IMR-90 (cell line): Measurements from ENCODE around the gene PMM2. TPM values are rescaled to one million over a fixed set of nuclear protein-coding genes. Genes with fewer than 3 reads are reported as not detected.

Experiments
- ATAC-seq: fragments of 200-7000 bp; cut with Tn5 transposase; 2 replicates; pipeline ENCODE4 v1.9.1; 2020; ENCODE audit warnings: low read depth, mild to moderate bottlenecking, moderate library complexity
- BruUV-seq: library from RNA; stranded (reverse); fragments of 400-500 nt; replicated peaks from 2 replicates; lab custom pipeline; 2021; lab: Mats Ljungman, UMichigan
- CTCF ChIA-PET: fragments of 300-600 bp; formaldehyde crosslinking; extraction: SDS; loops from one replicate; lab custom pipeline; 2021; ENCODE audit warnings: antibody characterized with exemption; lab: Yijun Ruan, JAX
- POLR2A ChIA-PET: fragments of 300-600 bp; sonication (Branson Sonifier 250); formaldehyde crosslinking; loops from one replicate; lab custom pipeline; 2022; ENCODE audit warnings: antibody characterized with exemption; ENCODE audit not compliant: unreplicated experiment; lab: Charles Lee
- DNase-seq: peaks from one replicate; pipeline ENCODE4 v3.0.0; 2013
- H2AFZ ChIP-seq: replicated peaks from 2 replicates; pipeline ENCODE3; 2013; ENCODE audit warnings: low read length, mild to moderate bottlenecking; ENCODE audit not compliant: poor library complexity
- H2AK5ac ChIP-seq: 2 replicates; pipeline ENCODE4 v1.6.1; 2013; ENCODE audit warnings: low read depth, low read length, inconsistent platforms
- H2AK9ac ChIP-seq: replicated peaks from 2 replicates; pipeline ENCODE3; 2013; ENCODE audit warnings: mild to moderate bottlenecking, low read depth, low read length, moderate library complexity; ENCODE audit not compliant: poor library complexity
- H2BK120ac ChIP-seq: 2 replicates; pipeline ENCODE4 v1.6.1; 2013; ENCODE audit warnings: low read depth, low read length, inconsistent platforms
- H2BK15ac ChIP-seq: 3 replicates; pipeline ENCODE4 v1.6.1; 2013; ENCODE audit warnings: low read depth, low read length, inconsistent platforms
- H2BK20ac ChIP-seq: 2 replicates; pipeline ENCODE4 v1.6.1; 2013; ENCODE audit warnings: low read depth, mild to moderate bottlenecking, inconsistent platforms, low read length, moderate library complexity
- H2BK5ac ChIP-seq: 2 replicates; pipeline ENCODE4 v1.6.1; 2013; ENCODE audit warnings: mild to moderate bottlenecking, low read depth, low read length, inconsistent platforms; ENCODE audit not compliant: poor library complexity, severe bottlenecking
- H3K14ac ChIP-seq: replicated peaks from 2 replicates; pipeline ENCODE4 v1.6.1; 2013; ENCODE audit warnings: low read depth, low read length, inconsistent platforms
- H3K18ac ChIP-seq: 2 replicates; pipeline ENCODE4 v1.6.1; 2013; ENCODE audit warnings: low read depth, low read length, control low read depth
- H3K23ac ChIP-seq: 2 replicates; pipeline ENCODE4 v1.6.1; 2013; ENCODE audit warnings: low read depth, low read length, inconsistent platforms
- H3K27ac ChIP-seq: 2 replicates; pipeline ENCODE4 v1.5.1; 2013; ENCODE audit warnings: mild to moderate bottlenecking, control low read depth, low read length; ENCODE audit not compliant: insufficient read depth
- H3K27me3 ChIP-seq: 2 replicates; pipeline ENCODE4 v1.6.1; 2013; ENCODE audit warnings: low read length; ENCODE audit not compliant: control insufficient read depth, insufficient read depth
- H3K36me3 ChIP-seq: 2 replicates; pipeline ENCODE4 v1.6.1; 2013; ENCODE audit warnings: low read length, mixed read lengths; ENCODE audit not compliant: control insufficient read depth, insufficient read depth
- H3K4ac ChIP-seq: 2 replicates; pipeline ENCODE4 v1.6.1; 2013; ENCODE audit warnings: low read depth, low read length, inconsistent platforms
- H3K4me1 ChIP-seq: 2 replicates; pipeline ENCODE4 v1.6.1; 2013; ENCODE audit warnings: low read length, mixed read lengths; ENCODE audit not compliant: control insufficient read depth, insufficient read depth
- H3K4me2 ChIP-seq: 2 replicates; pipeline ENCODE4 v1.6.1; 2013; ENCODE audit warnings: low read depth, mild to moderate bottlenecking, control low read depth, low read length, moderate library complexity
- H3K4me3 ChIP-seq: 2 replicates; pipeline ENCODE4 v1.5.1; 2013; ENCODE audit warnings: low read depth, mild to moderate bottlenecking, control low read depth, low read length, moderate library complexity; ENCODE audit not compliant: insufficient read depth
- H3K56ac ChIP-seq: 2 replicates; pipeline ENCODE4 v1.6.1; 2013; ENCODE audit warnings: low read length, inconsistent platforms; ENCODE audit not compliant: insufficient read depth; ENCODE audit errors: extremely low read depth
- H3K79me1 ChIP-seq, 2 experiments: 2 replicates each; pipeline ENCODE4 v1.6.1; 2013; ENCODE audit warnings: low read length in 2 of 2, inconsistent platforms in 1 of 2, low read depth in 1 of 2
- H3K9ac ChIP-seq: 2 replicates; pipeline ENCODE4 v1.6.1; 2013; ENCODE audit warnings: low read depth, low read length, control low read depth
- H3K9me1 ChIP-seq: 2 replicates; pipeline ENCODE4 v1.6.1; 2013; ENCODE audit warnings: low read length, inconsistent platforms; ENCODE audit not compliant: insufficient read depth
- H3K9me3 ChIP-seq: 2 replicates; pipeline ENCODE4 v1.6.1; 2013; ENCODE audit warnings: low read length; ENCODE audit not compliant: control insufficient read depth, insufficient read depth
- H4K20me1 ChIP-seq: 2 replicates; pipeline ENCODE4 v1.6.1; 2013; ENCODE audit warnings: low read length, inconsistent platforms; ENCODE audit not compliant: insufficient read depth
- H4K5ac ChIP-seq: 2 replicates; pipeline ENCODE4 v1.6.1; 2013; ENCODE audit warnings: mild to moderate bottlenecking, low read depth, low read length, control low read depth
- H4K8ac ChIP-seq, 2 experiments: 2 replicates each; pipeline ENCODE4 v1.6.1; 2013; ENCODE audit warnings: low read depth in 2 of 2, low read length in 2 of 2, control low read depth in 1 of 2, inconsistent platforms in 1 of 2
- H4K91ac ChIP-seq: 2 replicates; pipeline ENCODE4 v1.6.1; 2013; ENCODE audit warnings: low read depth, low read length, inconsistent platforms; ENCODE audit not compliant: insufficient read depth
- BHLHE40 ChIP-seq: fragments of 150-350 bp; IDR thresholded peaks from 2 replicates; pipeline ENCODE4 v1.6.1; 2016; ENCODE audit warnings: mild to moderate bottlenecking, low read depth, low read length
- MXI1 ChIP-seq: IDR thresholded peaks from 2 replicates; pipeline ENCODE4 v1.6.1; 2012; ENCODE audit warnings: low read depth, mild to moderate bottlenecking, low read length, moderate library complexity, borderline replicate concordance
- POLR2A ChIP-seq: IDR thresholded peaks from 2 replicates; pipeline ENCODE4 v1.6.1; 2012; ENCODE audit warnings: mild to moderate bottlenecking, low read depth, low read length
- SMC3 ChIP-seq: fragments of 150-350 bp; IDR thresholded peaks from 2 replicates; pipeline ENCODE4 v1.6.1; 2016; ENCODE audit warnings: low read depth, mild to moderate bottlenecking, antibody characterized with exemption, low read length, moderate library complexity
- WGBS, 2 experiments: methylation state at CpG; one replicate each; pipeline versions ENCODE4 v1.1.5 to v1.1.7; 2013; ENCODE audit warnings: missing lambda C conversion rate in 2 of 2; ENCODE audit not compliant: insufficient read length in 1 of 2; ENCODE audit errors: extremely low coverage in 2 of 2; 5-methylcytosine and 5-hydroxymethylcytosine counted together
- dilution Hi-C: fragments of 300-500 bp; cut with HindIII; formaldehyde crosslinking; loops from one replicate; pipeline ENCODE4 v1.14.3; 2018; ENCODE audit warnings: low sequenced_read_pairs; ENCODE audit not compliant: unreplicated experiment
- in situ Hi-C: fragments of 300-500 bp; cut with MboI; formaldehyde crosslinking; loops from 3 replicates; pipeline ENCODE4 v1.14.3; 2019; ENCODE audit warnings: low sequenced_read_pairs, inconsistent platforms, mixed read lengths
- intact Hi-C: fragments of 100-400 bp; cut with micrococcal nuclease; formaldehyde crosslinking; loops from 2 replicates; pipeline ENCODE4 v1.10.0; 2022
- polyA plus RNA-seq, 3 experiments: library from polyadenylated mRNA; depleted of rRNA; stranded (reverse); fragments of >200 nt; gene quantifications; 2 replicates each; pipeline ENCODE4 v1.2.3, GENCODE V29; 2012; ENCODE audit warnings: low replicate concordance in 1 of 3
- total RNA-seq: library from RNA; depleted of rRNA; stranded (reverse); fragments of >200 nt; gene quantifications from 2 replicates; pipeline ENCODE4 v1.2.3, GENCODE V29; 2012
- TF ChIP-seq, protein P1 (sequence below): fragments of 150-350 bp; IDR thresholded peaks from 2 replicates; pipeline ENCODE4 v1.6.1; 2017; ENCODE audit warnings: mild to moderate bottlenecking, antibody characterized with exemption, low read length, low read depth

Gene PMM2
- total and polyA plus RNA-seq, 2 of the 4 experiments (the other 2 are of a cell fraction), result 25.8 to 38.9 TPM

DNA sequence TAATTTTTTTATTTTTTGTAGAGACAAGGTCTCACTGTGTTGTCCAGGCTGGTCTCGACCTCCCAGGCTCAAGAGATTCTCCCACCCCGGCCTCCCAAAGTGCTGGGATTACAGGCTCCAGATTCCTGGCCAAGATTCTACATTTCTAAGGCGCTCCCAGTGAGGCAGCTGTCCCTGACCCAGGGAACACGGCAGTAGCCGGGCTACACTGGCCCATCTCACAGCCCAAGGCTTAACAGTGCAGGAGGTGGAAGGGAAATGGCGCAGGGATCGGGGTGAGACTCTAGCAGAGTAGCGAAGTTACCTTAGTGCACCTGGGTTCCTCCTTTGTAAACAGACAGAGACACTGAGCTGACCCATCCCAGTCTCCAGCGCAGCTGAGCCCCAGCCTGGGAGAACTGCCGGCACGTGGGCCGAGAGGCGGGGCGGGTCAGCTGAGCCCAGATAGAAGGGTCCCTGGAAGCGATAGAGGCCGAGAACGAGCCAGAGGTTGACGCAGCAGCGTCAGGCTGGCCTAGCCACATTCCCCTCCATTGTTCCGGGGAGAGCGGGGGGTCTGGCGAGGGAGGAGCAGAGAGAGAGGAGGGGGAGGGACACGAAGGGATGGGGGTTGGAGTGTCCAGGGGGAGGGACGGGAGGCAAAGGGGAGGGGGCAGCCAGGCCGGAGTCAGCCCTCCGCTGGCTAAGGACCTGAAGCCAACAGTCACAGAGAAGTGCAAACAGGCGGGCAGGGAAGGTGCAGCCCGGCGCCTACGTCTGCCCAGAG, 68.7 kb downstream of the PMM2 start:
- TF ChIP-seq BHLHE40 (peak; percentile 57; the same call in 1 of the 2 replicates), SMC3 (no peak), MXI1 (peak; percentile 77), POLR2A (no peak)
- TF ChIP-seq, protein P1, sequence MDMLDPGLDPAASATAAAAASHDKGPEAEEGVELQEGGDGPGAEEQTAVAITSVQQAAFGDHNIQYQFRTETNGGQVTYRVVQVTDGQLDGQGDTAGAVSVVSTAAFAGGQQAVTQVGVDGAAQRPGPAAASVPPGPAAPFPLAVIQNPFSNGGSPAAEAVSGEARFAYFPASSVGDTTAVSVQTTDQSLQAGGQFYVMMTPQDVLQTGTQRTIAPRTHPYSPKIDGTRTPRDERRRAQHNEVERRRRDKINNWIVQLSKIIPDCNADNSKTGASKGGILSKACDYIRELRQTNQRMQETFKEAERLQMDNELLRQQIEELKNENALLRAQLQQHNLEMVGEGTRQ, result peak; percentile 87
- Histone ChIP-seq H3K4me1 (peaks cover 25% of the 10 kb centered on the region), H3K9ac (peak overlapping the region; percentile 92; the same call in 1 of the 2 replicates), H3K18ac (no peak overlapping the region), H2AFZ (peak overlapping the region; percentile 92), H3K27me3 (no peaks in the 10 kb centered on the region), H3K9me3 (no peaks in the 10 kb centered on the region), H4K91ac (peak overlapping the region; percentile 66), H3K27ac (peak overlapping the region; percentile 90), H2AK5ac (peak overlapping the region; percentile 77; the same call in 1 of the 2 replicates), H2BK20ac (no peak overlapping the region), H3K4ac (peak overlapping the region; percentile 95), H3K14ac (peak overlapping the region; percentile 93; the same call in 1 of the 2 replicates), H3K4me3 (peak overlapping the region; percentile 71), H4K8ac (peak overlapping the region in 1 of 2 experiments; percentile 73; a peak in 1 of 4 replicates), H3K56ac (no peak overlapping the region), H2BK5ac (no peak overlapping the region), H3K4me2 (peak overlapping the region; percentile 91), H2BK15ac (no peak overlapping the region), H3K79me1 (peaks cover 8 to 73% of the 10 kb centered on the region in 2 experiments), H3K23ac (0 out of 2 replicates have a peak overlapping the region, but pooled peaks have one; percentile 97), H2AK9ac (peak overlapping the region; percentile 98), H3K9me1 (peaks cover 15% of the 10 kb centered on the region), H3K36me3 (peaks cover 4% of the 10 kb centered on the region), H2BK120ac (no peak overlapping the region), H4K5ac (no peak overlapping the region), H4K20me1 (peaks cover 62% of the 10 kb centered on the region)
- ChIA-PET CTCF (no interaction called here), POLR2A (no interaction called here)
- intact Hi-C loops, result loop anchor here (5.0 kb wide), 1 partner anchor 69 kb away; the partner anchor contains the start of genes PMM2 and TMEM186
- 40% methylated on average over 8 of the region's 30 CpGs; no CpG with 5 or more reads in 1 of the 2 experiments for WGBS, 2 experiments
- in situ Hi-C loops, result no loop called here
- DNase-seq (no peak), ATAC-seq (peak; percentile 3; the same call in 1 of the 2 replicates)
- BruUV-seq, result no TSS peak
- dilution Hi-C loops, result no loop called here
